H54 (cell line): ENCODE measurements around the gene CAMKMT.

Experiments used
- DNase-seq: peaks from one replicate; pipeline ENCODE4 v3.0.0; 2011; ENCODE audit warnings: low spot score, mixed read lengths; ENCODE audit not compliant: insufficient read length
- FAIRE-seq: peaks from 3 replicates; lab custom pipeline; 2011; peaks lifted over from hg19 to GRCh38; lab: Jason Lieb, UNC
- POLR2A ChIP-seq: IDR thresholded peaks from 2 replicates; pipeline ENCODE4 v1.6.1; 2011; ENCODE audit warnings: low read depth, mild to moderate bottlenecking, low read length

CAMKMT gene

DNA sequence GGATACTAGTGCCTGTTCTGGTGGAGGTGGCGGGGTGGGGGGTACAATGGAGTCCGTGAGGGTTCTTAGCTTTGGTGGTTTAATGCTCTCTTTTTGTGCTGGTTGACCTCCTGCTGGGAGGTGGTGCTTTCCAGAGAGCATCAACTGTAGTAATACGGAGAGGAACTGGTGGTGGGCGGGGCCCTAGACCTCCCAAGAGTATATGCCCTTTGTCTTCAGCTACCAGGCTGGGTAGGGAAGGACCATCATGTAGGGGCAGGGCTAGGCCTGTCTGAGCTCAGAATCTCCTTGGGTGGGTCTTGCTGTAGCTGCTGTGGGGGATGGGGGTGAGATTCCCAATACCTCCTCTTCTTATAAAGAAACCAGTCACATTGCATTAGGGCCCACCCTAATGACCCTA, 27.1 kb downstream of the CAMKMT start:
- DNase-seq (no peak), FAIRE-seq (no peak)
- TF ChIP-seq POLR2A, result no peak

DNA sequence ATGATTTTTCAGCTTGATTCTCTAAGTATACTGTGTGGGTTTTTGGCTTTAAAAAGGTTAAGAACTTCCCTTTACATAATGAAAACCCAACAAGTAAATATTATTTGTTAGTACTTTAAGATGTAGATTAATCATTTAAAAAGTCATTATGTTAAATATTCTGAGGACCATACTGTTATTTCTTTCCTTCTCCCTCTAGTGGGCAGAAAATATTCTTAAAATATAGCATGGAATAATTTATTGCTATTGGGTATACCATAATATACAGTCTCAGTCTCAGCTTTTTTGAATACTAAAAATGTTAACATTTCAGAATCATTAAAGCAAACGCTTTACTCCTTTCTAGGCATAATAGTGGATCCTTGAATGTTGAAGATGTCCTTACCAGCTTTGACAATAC, 28.1 kb downstream of the CAMKMT start:
- no peak for FAIRE-seq
- no peak for DNase-seq
- TF ChIP-seq POLR2A, result no peak

DNA sequence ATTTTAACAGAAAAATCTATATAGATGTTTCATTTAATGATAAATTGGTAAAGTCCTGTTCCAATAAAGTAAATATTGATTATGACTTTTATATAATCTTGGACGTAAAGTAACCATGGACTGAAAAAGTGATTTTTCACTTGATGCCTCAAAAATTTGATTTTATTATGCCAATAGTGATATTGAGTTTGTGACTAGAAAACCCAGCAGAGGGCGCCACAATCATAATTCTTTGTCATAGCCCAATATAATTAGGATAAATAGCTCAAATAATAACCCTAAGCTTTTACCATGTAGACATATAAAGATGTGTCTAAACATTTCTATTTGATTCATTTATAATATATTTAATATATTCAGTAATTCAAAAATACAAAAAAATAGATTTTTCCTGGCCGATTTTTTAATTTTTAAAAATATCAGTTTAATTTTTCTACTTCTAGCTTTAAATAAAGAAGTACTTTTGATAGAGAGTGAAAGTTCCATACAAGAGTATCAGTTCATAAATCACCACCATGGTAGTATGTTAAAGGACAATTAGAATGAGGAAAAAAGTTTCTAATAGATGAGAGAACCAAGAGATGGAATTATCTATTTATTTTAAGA, 30.7 kb downstream of the CAMKMT start:
- no peak for TF ChIP-seq POLR2A
- FAIRE-seq, result no peak

DNA sequence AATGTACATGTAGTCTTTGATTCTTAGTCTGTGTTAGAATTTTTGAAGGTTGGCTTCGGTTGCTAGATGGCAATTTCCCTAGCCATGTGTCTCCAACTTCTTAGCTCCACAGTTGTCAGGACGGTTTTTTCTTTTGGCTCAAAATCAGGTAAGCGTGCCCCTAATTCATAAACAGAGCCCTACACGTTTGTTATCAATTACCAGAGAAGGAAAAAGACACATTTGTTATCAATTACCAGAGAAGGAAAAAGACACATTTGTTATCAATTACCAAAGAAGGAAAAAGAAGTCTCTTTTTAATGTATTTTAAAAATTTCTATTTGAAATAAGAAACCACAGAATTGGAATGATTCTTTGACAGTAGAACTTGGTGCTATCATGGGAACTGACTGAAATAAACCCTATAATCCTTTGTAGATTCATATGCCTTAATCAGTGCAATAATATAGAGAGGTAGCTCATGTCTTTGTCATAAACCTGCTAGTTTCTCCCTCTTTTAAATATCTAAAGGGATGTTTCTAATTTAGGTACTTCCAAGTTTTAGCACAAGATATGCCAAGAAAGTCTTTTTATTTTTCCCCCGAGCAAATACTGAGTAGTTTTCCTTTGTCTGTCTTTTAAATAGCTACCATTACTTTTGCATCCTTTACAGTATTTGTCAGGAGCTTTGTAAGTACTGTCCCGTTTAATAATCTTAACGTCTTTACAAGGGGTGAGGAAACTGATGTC, 35.9 kb downstream of the CAMKMT start:
- TF ChIP-seq POLR2A, result no peak
- no peak for FAIRE-seq
- no peak for DNase-seq

More for the DNA sequence above, 30.7 kb downstream of the CAMKMT start:
- no peak for DNase-seq

DNA sequence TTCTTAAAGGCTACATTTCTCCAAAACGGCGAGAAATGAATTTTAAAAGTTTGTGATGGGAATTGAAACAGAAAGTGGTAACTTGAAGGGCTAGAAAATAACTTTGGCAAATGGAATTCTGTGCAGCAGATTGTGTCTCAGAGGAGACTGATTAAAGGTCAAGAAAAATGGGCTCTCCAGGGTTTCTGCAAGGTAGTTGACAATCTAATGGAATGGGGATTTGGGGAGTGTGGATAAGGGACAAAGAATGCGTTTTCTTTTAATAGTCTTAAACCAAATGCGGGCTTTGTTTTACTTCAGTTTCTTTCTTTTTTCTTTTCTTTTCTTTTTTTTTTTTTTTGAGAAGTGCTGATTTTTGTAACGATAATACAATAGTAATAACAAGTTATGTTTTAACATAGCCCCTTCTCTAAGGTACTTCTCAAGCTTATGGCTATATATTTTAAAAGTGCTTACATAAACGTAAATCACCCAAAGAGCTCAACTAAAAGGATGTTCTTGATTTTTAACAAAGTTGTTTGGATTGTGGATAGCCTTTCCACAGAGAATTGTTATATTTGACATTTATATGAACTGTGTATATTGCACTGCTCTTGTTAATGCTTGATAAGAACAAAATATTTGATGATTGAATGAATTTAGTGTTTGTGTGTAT, 36.6 kb downstream of the CAMKMT start:
- TF ChIP-seq POLR2A, result no peak
- FAIRE-seq (no peak), DNase-seq (no peak)

DNA sequence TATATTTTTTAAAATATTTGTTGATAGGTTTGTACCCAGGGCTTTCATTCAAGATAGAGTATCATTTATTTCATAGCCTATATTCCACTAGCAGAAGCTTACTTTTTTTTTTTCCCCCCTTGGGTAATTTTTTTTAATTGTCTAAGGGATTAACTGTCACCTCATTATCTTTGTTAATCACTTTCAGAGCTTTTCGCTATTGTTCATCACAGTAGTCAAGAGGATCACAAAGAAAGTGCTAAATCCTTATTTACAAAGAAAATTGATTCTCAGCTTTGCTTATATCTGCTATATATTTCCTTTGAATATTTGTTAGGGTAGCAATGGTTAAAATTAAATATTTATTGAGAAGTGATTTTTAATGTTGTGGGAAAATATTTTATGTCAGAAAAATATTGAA, 59.0 kb downstream of the CAMKMT start:
- no peak for FAIRE-seq
- DNase-seq, result no peak
- no peak for TF ChIP-seq POLR2A

DNA sequence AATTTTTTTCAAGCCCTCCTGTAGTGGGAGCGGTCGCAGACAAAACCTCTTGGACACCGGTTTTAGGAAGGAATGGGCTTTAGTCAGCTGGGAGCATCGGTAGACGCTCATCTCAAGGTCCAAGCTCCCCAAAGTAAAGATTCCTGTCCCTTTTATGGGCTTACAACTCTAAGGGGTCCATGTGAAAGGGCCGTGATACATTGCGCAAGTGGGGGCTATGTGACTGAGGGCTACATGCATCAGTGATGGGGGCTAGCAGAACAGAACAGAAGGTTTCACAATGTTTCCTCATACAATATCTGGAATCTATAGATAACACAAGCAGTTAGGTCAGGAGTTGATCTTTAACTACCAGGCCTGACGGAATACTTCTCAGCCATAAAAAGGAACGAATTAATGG, 62.5 kb downstream of the CAMKMT start:
- no peak for TF ChIP-seq POLR2A
- no peak for DNase-seq
- no peak for FAIRE-seq

DNA sequence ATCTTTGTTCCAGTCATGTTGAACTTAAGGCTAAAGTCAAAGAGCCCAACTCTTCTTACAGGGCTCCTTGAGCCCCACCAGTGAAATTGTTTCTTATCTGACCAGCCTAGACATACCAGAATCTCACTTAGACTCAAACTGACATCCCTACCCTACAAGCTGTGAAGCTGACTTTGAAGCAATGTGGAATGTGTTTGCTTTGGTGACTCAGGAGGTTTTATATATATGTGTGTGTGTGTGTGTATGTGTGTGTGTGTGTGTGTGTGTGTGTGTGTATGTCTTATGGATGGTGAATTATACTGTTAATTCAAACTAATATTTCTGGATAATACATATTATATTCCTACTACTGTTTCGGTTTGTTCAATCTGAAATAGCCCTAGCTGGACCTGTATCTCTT, 67.3 kb downstream of the CAMKMT start:
- FAIRE-seq (no peak), DNase-seq (no peak)
- TF ChIP-seq POLR2A, result no peak

DNA sequence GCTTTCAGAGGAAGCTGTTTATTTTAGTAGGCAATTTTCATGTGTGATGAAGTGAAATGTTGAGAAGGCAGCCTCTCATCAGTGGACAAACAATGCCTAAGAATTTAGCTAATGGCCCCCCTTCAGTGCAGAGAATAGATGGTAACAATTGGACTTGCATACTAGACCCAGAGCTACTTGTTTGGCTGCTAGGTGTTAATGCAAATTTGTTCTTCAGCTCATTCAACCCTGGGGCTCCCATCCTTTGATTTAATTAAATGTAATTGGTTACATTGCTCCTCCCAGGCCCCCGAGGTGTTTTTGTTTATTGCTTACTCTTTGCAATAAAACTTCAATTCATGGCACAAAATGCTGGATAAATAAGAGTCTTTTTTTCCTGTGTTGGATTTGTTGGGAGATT, 68.6 kb downstream of the CAMKMT start:
- TF ChIP-seq POLR2A, result no peak
- FAIRE-seq (no peak), DNase-seq (no peak)

DNA sequence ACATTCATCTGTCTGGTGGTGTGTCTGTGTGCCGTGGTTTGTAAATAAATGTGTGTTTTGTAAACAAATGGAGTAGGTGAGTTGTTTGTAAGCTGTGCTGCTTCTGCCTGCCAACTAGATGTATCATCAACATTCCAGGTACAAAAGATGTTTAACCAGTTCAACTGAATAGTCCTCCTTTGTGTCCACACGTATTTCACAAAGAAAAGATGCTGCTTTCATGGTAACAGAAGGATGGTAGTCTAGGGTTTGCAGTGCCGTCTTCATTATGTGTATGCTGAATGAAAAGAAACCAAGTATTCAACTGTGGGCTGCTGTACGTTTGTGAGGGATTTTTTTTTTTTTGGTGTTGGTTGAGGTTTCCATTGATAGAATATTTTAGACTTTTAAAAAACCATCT, 72.1 kb downstream of the CAMKMT start:
- no peak for TF ChIP-seq POLR2A
- FAIRE-seq, result no peak
- DNase-seq, result no peak

DNA sequence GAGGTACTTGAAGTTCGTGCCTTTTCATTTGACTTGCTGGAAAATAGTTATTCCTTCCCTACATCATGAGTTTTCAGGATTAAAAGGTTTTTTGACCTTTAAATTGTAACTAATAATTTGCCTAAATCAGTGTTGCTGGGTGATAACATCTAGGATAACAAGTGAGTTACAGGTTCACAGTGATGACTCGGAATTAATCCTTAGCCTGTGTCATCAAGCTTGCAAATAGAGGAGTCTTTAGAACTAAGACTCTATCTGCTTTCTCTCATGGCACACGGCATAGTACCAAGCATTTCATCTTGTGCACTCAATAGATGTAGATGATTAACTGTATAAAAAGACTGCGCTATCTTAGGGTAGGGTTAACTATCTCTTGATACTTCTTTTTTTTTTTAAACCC, 79.5 kb downstream of the CAMKMT start:
- TF ChIP-seq POLR2A, result no peak
- FAIRE-seq (peak; percentile 79), DNase-seq (no peak)

DNA sequence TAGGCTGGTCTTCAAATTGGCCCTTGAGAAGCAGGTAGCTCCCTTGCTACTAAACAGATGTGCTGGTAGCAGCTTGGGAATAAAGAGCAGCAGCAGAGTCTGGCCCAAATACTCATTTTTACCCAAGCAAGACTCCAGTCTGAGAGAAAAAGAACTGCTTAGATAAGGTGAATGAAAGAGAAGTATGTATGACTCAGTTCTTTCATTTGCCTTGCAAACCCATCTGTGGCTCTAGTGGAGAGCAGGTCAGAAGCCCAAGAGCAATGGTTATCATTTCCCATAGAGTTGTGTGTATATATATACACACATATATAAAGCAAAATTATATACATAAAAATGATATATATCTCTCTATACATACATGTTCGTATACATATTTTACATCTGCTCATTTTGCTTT, 80.3 kb downstream of the CAMKMT start:
- TF ChIP-seq POLR2A, result no peak

DNA sequence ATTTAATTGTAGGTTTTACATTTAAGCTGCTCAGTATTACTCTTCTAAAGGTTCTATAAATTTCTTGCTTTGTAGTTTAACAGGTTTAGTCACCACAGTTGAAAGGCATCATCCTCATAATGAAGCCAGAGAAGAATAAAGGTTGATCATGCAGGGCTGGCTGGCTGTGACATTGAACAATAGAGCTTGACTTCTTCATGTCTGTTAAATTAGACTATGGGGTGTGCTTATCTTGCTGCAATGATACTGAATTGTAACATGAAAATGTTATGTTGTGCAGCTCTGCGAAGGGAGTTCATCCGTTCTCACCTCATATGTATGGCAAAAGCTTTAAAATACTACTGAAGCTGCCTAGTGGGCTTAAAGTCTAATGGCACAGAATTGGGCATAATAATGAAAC, 81.8 kb downstream of the CAMKMT start:
- peak; percentile 23 for FAIRE-seq
- TF ChIP-seq POLR2A, result no peak
- DNase-seq, result no peak

More for the DNA sequence above, 80.3 kb downstream of the CAMKMT start:
- DNase-seq, result no peak
- no peak for FAIRE-seq

DNA sequence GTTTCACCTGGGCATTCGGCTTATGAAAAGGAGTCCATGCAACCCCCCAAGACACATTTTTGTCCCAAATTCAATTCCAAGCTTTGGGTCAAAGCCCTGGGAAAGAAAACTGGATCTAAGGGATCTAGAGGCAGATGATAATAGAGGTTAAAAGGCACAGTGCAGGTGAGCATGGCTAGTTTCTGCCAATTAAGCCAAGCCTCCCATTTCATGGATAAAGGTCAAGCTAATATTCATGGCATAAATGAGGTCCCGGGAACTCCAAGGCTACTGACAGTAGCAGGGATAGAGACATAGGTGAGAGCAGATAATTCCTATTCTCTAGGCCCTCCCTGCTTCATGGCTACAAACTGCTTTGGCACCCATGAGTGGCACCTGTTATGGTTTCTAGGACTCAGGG, 83.1 kb downstream of the CAMKMT start:
- no peak for DNase-seq
- no peak for TF ChIP-seq POLR2A
- FAIRE-seq, result no peak
